ENCODE measurements around the gene BCL2.
"Not testable (repeated sequence)": the region's sequence is repeated elsewhere in the genome, so short reads cannot be mapped to it uniquely, and the experiment has no call there.

Gene BCL2

DNA sequence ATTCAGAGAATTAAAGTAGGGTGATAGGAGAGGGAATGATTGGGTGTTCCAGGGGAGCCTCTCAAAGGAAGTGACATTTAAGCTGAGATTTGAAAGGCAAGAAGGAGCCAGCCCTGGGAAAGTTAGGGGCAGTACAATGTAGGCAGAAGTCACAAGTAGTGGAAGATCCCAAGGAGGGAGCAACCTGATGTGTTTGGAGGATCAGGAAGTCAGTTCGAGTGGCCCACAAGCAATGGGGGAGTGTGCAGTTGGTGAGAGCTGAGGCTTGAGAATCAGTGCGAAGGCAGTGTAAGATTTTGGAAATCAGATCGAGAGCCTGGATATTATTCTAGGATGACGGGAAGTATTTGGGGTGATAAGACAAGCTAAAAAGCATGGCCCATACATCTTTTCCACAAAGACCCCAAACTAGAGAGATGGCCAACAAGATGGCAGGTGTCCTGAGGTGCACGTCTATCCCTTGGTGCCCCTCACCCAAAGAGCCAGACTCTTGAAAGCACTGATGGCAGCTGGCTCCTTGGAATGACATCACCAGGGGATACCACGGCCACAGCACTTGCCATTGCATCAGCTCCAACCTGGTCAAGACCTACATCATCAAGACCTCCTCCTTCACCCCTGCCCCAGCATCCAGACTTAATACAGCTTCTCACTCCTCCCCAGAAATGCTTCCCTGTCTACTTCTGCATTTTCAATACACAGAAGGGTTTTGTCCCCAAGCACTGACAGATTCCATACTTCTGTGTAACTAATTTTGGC, 127.3 kb downstream of the BCL2 start:
- TF ChIP-seq, protein P1, sequence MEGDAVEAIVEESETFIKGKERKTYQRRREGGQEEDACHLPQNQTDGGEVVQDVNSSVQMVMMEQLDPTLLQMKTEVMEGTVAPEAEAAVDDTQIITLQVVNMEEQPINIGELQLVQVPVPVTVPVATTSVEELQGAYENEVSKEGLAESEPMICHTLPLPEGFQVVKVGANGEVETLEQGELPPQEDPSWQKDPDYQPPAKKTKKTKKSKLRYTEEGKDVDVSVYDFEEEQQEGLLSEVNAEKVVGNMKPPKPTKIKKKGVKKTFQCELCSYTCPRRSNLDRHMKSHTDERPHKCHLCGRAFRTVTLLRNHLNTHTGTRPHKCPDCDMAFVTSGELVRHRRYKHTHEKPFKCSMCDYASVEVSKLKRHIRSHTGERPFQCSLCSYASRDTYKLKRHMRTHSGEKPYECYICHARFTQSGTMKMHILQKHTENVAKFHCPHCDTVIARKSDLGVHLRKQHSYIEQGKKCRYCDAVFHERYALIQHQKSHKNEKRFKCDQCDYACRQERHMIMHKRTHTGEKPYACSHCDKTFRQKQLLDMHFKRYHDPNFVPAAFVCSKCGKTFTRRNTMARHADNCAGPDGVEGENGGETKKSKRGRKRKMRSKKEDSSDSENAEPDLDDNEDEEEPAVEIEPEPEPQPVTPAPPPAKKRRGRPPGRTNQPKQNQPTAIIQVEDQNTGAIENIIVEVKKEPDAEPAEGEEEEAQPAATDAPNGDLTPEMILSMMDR (IDR thresholded peaks at IDR 0.05; ENCODE audit: extremely low read depth, insufficient read depth, missing control alignments): no peak
- in situ Hi-C loops (cut with MboI; ENCODE audit: low pct_unique_long_range_greater_than_20kb, low sequenced_read_pairs, unreplicated experiment): no loop called here
- DNase-seq (ENCODE audit: low spot score): no peak

DNA sequence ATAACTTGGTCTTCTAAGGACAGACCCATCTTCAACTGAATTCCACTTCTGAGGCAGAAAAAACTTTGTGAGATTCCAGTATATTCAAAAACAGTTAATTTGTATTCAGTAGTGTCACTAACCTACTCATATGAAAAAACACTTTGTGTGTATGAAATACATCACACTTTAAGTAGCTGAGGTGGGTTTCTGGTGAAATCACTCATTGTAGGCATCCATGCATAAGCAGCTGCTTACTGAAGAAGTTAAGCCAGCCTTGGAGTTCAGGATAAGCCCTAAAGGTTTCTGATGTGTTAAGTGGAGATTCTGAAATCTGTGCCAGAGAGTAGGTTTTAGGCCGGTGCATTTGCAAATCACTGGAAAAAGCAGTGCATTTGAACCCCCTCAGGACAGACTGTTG, 128.2 kb downstream of the BCL2 start:
- TF ChIP-seq, protein P1 (IDR thresholded peaks at IDR 0.05; ENCODE audit: extremely low read depth, insufficient read depth, missing control alignments): no peak
- DNase-seq (ENCODE audit: low spot score): no peak
- in situ Hi-C loops (cut with MboI; ENCODE audit: low pct_unique_long_range_greater_than_20kb, low sequenced_read_pairs, unreplicated experiment): no loop called here

DNA sequence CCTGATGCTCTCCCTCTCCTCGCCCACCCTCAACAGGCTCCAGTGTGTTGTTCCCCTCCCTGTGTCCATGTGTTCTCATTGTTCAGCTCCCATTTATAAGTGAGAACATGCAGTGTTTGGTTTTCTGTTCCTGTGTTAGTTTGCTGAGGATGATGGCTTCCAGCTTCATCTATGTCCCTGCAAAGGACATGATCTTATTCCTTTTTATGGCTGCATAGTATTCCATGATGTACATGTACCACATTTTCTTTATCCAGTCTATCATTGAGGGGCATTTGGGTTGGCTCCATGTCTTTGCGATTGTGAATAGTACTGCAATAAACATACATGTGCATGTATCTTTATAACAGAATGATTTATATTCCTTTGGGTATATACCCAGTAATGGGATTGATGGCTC, 128.7 kb downstream of the BCL2 start:
- in situ Hi-C loops (cut with MboI; ENCODE audit: low pct_unique_long_range_greater_than_20kb, low sequenced_read_pairs, unreplicated experiment); DNase-seq (ENCODE audit: low spot score): not testable (repeated sequence)

DNA sequence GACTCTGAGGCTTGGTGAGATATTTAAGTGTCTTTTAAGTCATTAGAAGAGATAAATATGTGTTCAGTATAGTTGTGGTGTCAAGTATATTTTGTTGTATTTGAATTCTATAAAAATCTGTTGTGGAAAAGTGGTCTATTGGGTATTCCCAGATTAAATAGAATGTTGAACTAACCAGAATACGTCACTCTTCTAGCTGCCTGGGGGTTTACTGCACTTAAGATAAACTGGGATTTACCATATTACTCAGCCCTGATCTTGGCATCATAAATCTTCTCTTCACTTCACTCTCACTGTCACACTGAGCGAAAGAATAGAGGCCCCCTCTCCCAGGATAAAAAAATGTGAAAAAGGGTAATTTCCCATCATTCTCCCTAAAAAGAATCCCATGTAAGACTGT, 129.8 kb downstream of the BCL2 start:
- DNase-seq (ENCODE audit: low spot score): no peak
- TF ChIP-seq, protein P1 (IDR thresholded peaks at IDR 0.05; ENCODE audit: extremely low read depth, insufficient read depth, missing control alignments): no peak
- in situ Hi-C loops (cut with MboI; ENCODE audit: low pct_unique_long_range_greater_than_20kb, low sequenced_read_pairs, unreplicated experiment): no loop called here

DNA sequence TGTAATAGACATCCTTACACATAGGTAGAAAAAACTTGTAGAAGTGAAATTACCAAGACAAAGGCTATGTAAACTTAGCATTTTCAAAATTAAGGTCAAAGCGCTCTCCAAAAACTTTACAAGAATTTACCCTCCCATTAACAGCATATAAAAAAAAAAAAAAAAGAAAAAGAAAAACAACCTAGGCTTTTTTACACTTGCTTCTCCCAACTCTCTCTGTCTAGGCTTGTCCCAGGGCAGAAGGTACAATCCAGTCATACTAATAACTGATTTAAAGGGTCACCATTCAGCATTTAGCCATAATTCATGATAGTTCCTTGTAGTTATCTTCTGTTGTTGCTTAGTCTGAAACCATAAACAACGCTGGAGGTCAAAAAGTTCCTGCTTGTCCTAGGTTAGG, 130.5 kb downstream of the BCL2 start:
- TF ChIP-seq, protein P1 (IDR thresholded peaks at IDR 0.05; ENCODE audit: extremely low read depth, insufficient read depth, missing control alignments): no peak
- no peak for DNase-seq (ENCODE audit: low spot score)
- in situ Hi-C loops (cut with MboI; ENCODE audit: low pct_unique_long_range_greater_than_20kb, low sequenced_read_pairs, unreplicated experiment): no loop called here

DNA sequence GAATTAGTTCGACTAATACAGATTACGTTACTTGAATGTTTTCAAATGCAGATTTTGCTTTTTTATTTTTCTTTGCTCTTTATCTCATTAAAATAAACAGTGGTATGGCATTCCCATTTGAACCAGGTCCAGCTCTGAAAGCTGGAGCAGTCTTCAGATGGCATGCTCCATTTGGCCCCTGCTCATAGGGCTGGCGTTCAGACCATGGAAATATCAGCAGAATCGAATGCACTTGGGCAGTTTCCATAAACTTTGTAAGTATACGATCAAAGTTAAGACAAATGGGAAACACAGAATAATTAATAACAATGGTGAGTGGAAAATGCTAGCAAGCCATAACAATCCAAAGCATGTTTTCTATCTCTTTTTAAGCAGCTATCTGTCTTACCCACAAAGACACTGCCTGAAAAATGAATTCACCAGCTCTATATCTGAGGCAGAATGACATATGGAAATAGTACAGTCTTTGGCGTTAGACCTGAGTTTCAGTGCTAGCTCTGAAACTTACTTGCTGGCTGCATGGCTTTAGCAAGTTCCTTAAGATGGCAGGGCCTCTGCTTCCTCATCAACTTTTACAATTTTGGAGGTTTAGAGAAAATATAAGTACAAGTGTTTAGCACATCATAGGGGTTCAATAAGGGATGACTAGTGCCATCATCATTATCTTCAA, 131.6 kb downstream of the BCL2 start:
- in situ Hi-C loops (cut with MboI; ENCODE audit: low pct_unique_long_range_greater_than_20kb, low sequenced_read_pairs, unreplicated experiment): no loop called here
- DNase-seq (ENCODE audit: low spot score): no peak
- TF ChIP-seq, protein P1 (IDR thresholded peaks at IDR 0.05; ENCODE audit: extremely low read depth, insufficient read depth, missing control alignments): no peak

DNA sequence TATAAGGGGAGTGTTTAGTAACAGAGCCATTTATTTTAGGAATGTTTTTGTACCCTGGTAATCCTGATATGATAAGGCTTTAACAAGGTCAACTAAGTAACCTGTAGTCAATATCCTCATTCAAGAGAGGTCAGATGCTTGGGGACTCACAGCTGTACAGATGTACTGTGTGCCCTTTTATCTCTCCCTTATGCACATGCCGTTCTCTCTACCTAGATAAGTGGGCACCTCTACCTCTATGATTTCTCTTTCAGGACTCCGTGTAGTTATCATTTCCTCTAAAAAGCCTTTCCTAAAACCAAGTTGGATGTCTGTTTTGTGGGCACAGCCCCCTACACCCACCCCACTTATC, 132.4 kb downstream of the BCL2 start:
- TF ChIP-seq, protein P1 (IDR thresholded peaks at IDR 0.05; ENCODE audit: extremely low read depth, insufficient read depth, missing control alignments): no peak
- in situ Hi-C loops (cut with MboI; ENCODE audit: low pct_unique_long_range_greater_than_20kb, low sequenced_read_pairs, unreplicated experiment): no loop called here
- no peak for DNase-seq (ENCODE audit: low spot score)

All from GM13977 (cell line).